GM12892 (cell line): ENCODE measurements around the gene WNT3A.

ENCODE experiments used
- POLR2A ChIP-seq: IDR thresholded peaks from 2 replicates; pipeline ENCODE4 v1.6.1; 2011; ENCODE audit warnings: low read depth, low read length, control low read depth
- POLR2AphosphoS5 ChIP-seq: IDR thresholded peaks from 2 replicates; pipeline ENCODE4 v1.6.1; 2011; ENCODE audit warnings: low read depth, low read length, control low read depth
- TAF1 ChIP-seq: IDR thresholded peaks from 2 replicates; pipeline ENCODE4 v1.6.1; 2011; ENCODE audit warnings: low read depth, mild to moderate bottlenecking, control low read depth, low read length, borderline replicate concordance

- TF ChIP-seq POLR2AphosphoS5 (no peak), POLR2A (no peak), TAF1 (no peak)
Measured at GRCh38 chr1:228082918-228083870, 76.4 kb downstream of the WNT3A start.
